Measurements from ENCODE around the gene ING4.
A peak's percentile ranks its signal among the peaks of the same experiment; 100 is the strongest.

Gene ING4

GRCh38 chr12:6620137-6620884 is 42.6 kb downstream of the ING4 start:
- CTCF ChIA-PET, result interaction anchor here (0.7 kb wide), 1 partner anchor 68 kb away, joined by 4 read pairs; no protein-coding TSS in a partner anchor
- POLR2A ChIA-PET (ENCODE audit: low non-redundant PET), result interaction anchor here (0.5 kb wide), 1 partner anchor 12 kb away, joined by 3 read pairs; no protein-coding TSS in a partner anchor
- no peak for TF ChIP-seq CTCF (conservative IDR thresholded peaks at IDR 0.05; ENCODE audit: low read depth)
- no peak overlapping the region for H3K27ac ChIP-seq
- DNase-seq (ENCODE audit: low spot score), result no peak

- no peak for TF ChIP-seq CTCF (conservative IDR thresholded peaks at IDR 0.05; ENCODE audit: low read depth)
- ChIA-PET CTCF (interaction anchor here (0.5 to 0.9 kb wide), 3 partner anchors 79 to 92 kb away, joined by 3 to 6 read pairs (median 5); no protein-coding TSS in a partner anchor), POLR2A (ENCODE audit: low non-redundant PET) (interaction anchor here (0.6 kb wide), 1 partner anchor 155 kb away, joined by 3 read pairs; no protein-coding TSS in a partner anchor)
- H3K27ac ChIP-seq, result peak overlapping the region; percentile 52
- no peak for DNase-seq (ENCODE audit: low spot score)
Observed at GRCh38 chr12:6618483-6619225, 44.3 kb downstream of the ING4 start.

- no peak for TF ChIP-seq CTCF (conservative IDR thresholded peaks at IDR 0.05; ENCODE audit: low read depth)
- DNase-seq (ENCODE audit: low spot score), result no peak
- ChIA-PET POLR2A (ENCODE audit: low non-redundant PET) (interaction anchor here (0.6 kb wide), 1 partner anchor 1343 kb away, joined by 4 read pairs; no protein-coding TSS in a partner anchor), CTCF (no interaction called here)
- H3K27ac ChIP-seq, result peak overlapping the region; percentile 97
Observed at GRCh38 chr12:6615802-6616201, 47.1 kb downstream of the ING4 start.

GRCh38 chr12:6614513-6615172 is 48.3 kb downstream of the ING4 start:
- TF ChIP-seq CTCF (conservative IDR thresholded peaks at IDR 0.05; ENCODE audit: low read depth), result no peak
- ChIA-PET POLR2A (ENCODE audit: low non-redundant PET) (interaction anchor here (0.7 to 1.6 kb wide), 2 partner anchors 47 to 74 kb away, joined by 5 to 7 read pairs; partner anchors contain the start of genes NOP2 and ZNF384), CTCF (interaction anchor here (0.7 to 1.6 kb wide), 2 partner anchors 71 to 84 kb away, joined by 5 to 9 read pairs; no protein-coding TSS in a partner anchor)
- no peak for DNase-seq (ENCODE audit: low spot score)
- H3K27ac ChIP-seq, result peak overlapping the region; percentile 97

- POLR2A ChIA-PET (ENCODE audit: low non-redundant PET), result interaction anchor here (0.6 to 1.6 kb wide), 3 partner anchors 75 to 162 kb away, joined by 4 to 11 read pairs (median 5); partner anchors contain the start of genes GAPDH and ZNF384
- TF ChIP-seq CTCF (conservative IDR thresholded peaks at IDR 0.05; ENCODE audit: low read depth), result no peak
- DNase-seq (ENCODE audit: low spot score), result peak; percentile 81
- peak overlapping the region; percentile 97 for H3K27ac ChIP-seq
- CTCF ChIA-PET, result interaction anchor here (1.6 kb wide), 1 partner anchor 84 kb away, joined by 9 read pairs; no protein-coding TSS in a partner anchor
Observed at GRCh38 chr12:6613776-6614512, 49.0 kb downstream of the ING4 start.

All from RWPE1 (cell line).